Keratinocyte (primary cell): Measurements from ENCODE around the gene PDE11A. TPM values are rescaled to one million over a fixed set of nuclear protein-coding genes. Genes with fewer than 3 reads are reported as not detected.

Experiments
- DNase-seq: peaks from one replicate; pipeline ENCODE4 v3.0.0-alpha.2; 2011; ENCODE audit warnings: low read depth, missing footprints, low spot score
- FAIRE-seq: peaks from 2 replicates; lab custom pipeline; 2011; peaks lifted over from hg19 to GRCh38; lab: Jason Lieb, UNC
- H2AFZ ChIP-seq: 2 replicates; pipeline ENCODE4 v1.6.0; 2012; ENCODE audit warnings: low read length, control low read depth, inconsistent platforms; ENCODE audit not compliant: control insufficient read depth
- H3K27ac ChIP-seq: 2 replicates; pipeline ENCODE4 v1.5.1; 2011; ENCODE audit warnings: low read length; ENCODE audit not compliant: control insufficient read depth, insufficient read depth
- H3K27me3 ChIP-seq: 3 replicates; pipeline ENCODE4 v1.6.0; 2011; ENCODE audit warnings: low read length; ENCODE audit not compliant: control insufficient read depth, insufficient read depth; ENCODE audit errors: extremely low read depth
- H3K36me3 ChIP-seq, 2 experiments: 2 replicates in 1 of 2; 3 replicates in 1 of 2; pipeline ENCODE4 v1.5.1; 2011; ENCODE audit warnings: low read length in 2 of 2, mild to moderate bottlenecking in 1 of 2; ENCODE audit not compliant: control insufficient read depth in 2 of 2, insufficient read depth in 2 of 2; ENCODE audit errors: extremely low read depth in 1 of 2
- H3K4me1 ChIP-seq: 3 replicates; pipeline ENCODE4 v1.5.1; 2011; ENCODE audit warnings: low read length; ENCODE audit not compliant: control insufficient read depth, insufficient read depth; ENCODE audit errors: extremely low read depth
- H3K4me2 ChIP-seq: 3 replicates; pipeline ENCODE4 v1.6.0; 2011; ENCODE audit warnings: low read depth, low read length; ENCODE audit not compliant: control insufficient read depth, insufficient read depth; ENCODE audit errors: extremely low read depth
- H3K4me3 ChIP-seq, 3 experiments: fragments of 200-600 bp in 1 of 3; sonication (generic) in 1 of 3; 2 replicates in 2 of 3; 3 replicates in 1 of 3; pipeline ENCODE4 v1.5.1; 2011 to 2016; ENCODE audit warnings: low read length in 3 of 3, mild to moderate bottlenecking in 3 of 3, control low read depth in 2 of 3, inconsistent platforms in 1 of 3, low read depth in 1 of 3, mixed read lengths in 1 of 3, mixed run types in 1 of 3, moderate library complexity in 1 of 3; ENCODE audit not compliant: control insufficient read depth in 2 of 3, insufficient read depth in 2 of 3; ENCODE audit errors: extremely low read depth in 1 of 3
- H3K79me2 ChIP-seq: 2 replicates; pipeline ENCODE4 v1.6.0; 2012; ENCODE audit warnings: low read length; ENCODE audit not compliant: control insufficient read depth, insufficient read depth
- H3K9ac ChIP-seq: 3 replicates; pipeline ENCODE4 v1.6.0; 2011; ENCODE audit warnings: low read length; ENCODE audit not compliant: control insufficient read depth, insufficient read depth; ENCODE audit errors: extremely low read depth
- H3K9me1 ChIP-seq: 3 replicates; pipeline ENCODE4 v1.6.0; 2011; ENCODE audit warnings: low read length; ENCODE audit not compliant: control insufficient read depth, insufficient read depth; ENCODE audit errors: extremely low read depth
- H3K9me3 ChIP-seq: 2 replicates; pipeline ENCODE4 v1.5.1; 2012; ENCODE audit warnings: low read depth, low read length; ENCODE audit not compliant: control insufficient read depth
- H4K20me1 ChIP-seq: 3 replicates; pipeline ENCODE4 v1.6.0; 2011; ENCODE audit warnings: low read length; ENCODE audit not compliant: control insufficient read depth, insufficient read depth; ENCODE audit errors: extremely low read depth
- CTCF ChIP-seq, 3 experiments: IDR thresholded peaks in 1 of 3; conservative IDR thresholded peaks in 1 of 3; optimal IDR thresholded peaks in 1 of 3; 2 replicates in 2 of 3; 3 replicates in 1 of 3; pipeline versions ENCODE3 to v1.5.1; 2011; ENCODE audit warnings: low read length in 3 of 3, mild to moderate bottlenecking in 3 of 3, moderate library complexity in 2 of 3, control low read depth in 1 of 3, inconsistent platforms in 1 of 3; ENCODE audit not compliant: insufficient read depth in 2 of 3; ENCODE audit errors: extremely low read depth in 1 of 3
- EZH2 ChIP-seq: IDR thresholded peaks from one replicate; pipeline ENCODE4 v1.6.1; 2012; ENCODE audit warnings: inconsistent platforms, mild to moderate bottlenecking, low read length, moderate library complexity
- dilution Hi-C: fragments of 300-500 bp; cut with MboI; formaldehyde crosslinking; loops from one replicate; pipeline ENCODE4 v1.7.0; 2020; ENCODE audit warnings: low sequenced_read_pairs; ENCODE audit not compliant: extremely low pct_ligation_motif_present
- polyA plus RNA-seq, 5 experiments: library from polyadenylated mRNA; depleted of rRNA in 3 of 5; stranded (reverse) in 3 of 5; stranded (forward) in 1 of 5; unstranded in 1 of 5; fragments of >200 nt; gene quantifications; 1 replicate in 1 of 5; 2 replicates in 3 of 5; 3 replicates in 1 of 5; pipeline versions ENCODE4 v1.2.1 to v1.2.3, GENCODE V29; 2011 to 2012; ENCODE audit warnings: missing spikeins in 2 of 5, low read depth in 1 of 5, low replicate concordance in 1 of 5

Gene PDE11A
- polyA plus RNA-seq, 1 donor (not counting 4 experiments of a cell fraction or from before 2014, with no cell fraction given): 0.01 TPM

- Histone ChIP-seq H3K9ac (no peak overlapping the region), H3K4me2 (no peak overlapping the region), H3K27me3 (no peaks in the 10 kb centered on the region), H3K79me2 (no peaks in the 10 kb centered on the region), H3K27ac (no peak overlapping the region), H3K9me1 (no peaks in the 10 kb centered on the region), H3K4me1 (no peaks in the 10 kb centered on the region), H3K36me3 (no peaks in the 10 kb centered on the region), H2AFZ (no peak overlapping the region), H3K4me3 (no peak overlapping the region), H3K9me3 (no peaks in the 10 kb centered on the region), H4K20me1 (no peaks in the 10 kb centered on the region)
- DNase-seq (no peak), FAIRE-seq (no peak)
- dilution Hi-C loops: no loop called here
- TF ChIP-seq CTCF (optimal IDR thresholded peaks at IDR 0.05 in 1 of 3, IDR thresholded peaks at IDR 0.05 in 1 of 3, conservative IDR thresholded peaks at IDR 0.05 in 1 of 3; ENCODE audit: extremely low read depth in 1 of 3, insufficient read depth in 2 of 3, low read length in 3 of 3) (no peak), EZH2 (no peak)
Observed at GRCh38 chr2:177917169-177917568, 155.4 kb downstream of the PDE11A start.

DNA sequence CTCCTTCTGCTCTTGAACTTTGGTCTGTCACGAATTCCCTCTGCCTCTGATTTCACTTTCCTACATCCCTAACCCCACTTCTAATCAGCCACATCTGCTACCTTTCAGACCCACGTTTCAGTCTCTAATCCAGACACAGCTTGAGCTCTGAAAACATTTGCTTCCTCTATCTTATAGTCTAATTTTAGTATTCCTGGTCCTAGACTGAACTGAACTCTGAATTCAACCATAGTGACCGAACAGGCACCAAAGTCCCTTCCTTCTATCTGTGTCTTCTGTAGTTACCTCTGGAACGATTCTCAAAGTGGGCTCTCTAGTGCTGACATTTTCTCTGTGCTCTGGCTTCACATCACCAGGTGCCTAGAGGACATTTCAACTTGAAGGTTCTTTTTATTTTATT lies 156.2 kb downstream of the PDE11A start:
- H3K4me3 ChIP-seq: no peak overlapping the region
- DNase-seq (no peak), FAIRE-seq (no peak)
- no peaks in the 10 kb centered on the region for H3K36me3 ChIP-seq
- H3K4me2 ChIP-seq: no peak overlapping the region
- no peaks in the 10 kb centered on the region for H3K9me1 ChIP-seq
- TF ChIP-seq CTCF (optimal IDR thresholded peaks at IDR 0.05 in 1 of 3, IDR thresholded peaks at IDR 0.05 in 1 of 3, conservative IDR thresholded peaks at IDR 0.05 in 1 of 3; ENCODE audit: extremely low read depth in 1 of 3, insufficient read depth in 2 of 3, low read length in 3 of 3): no peak
- no peak for TF ChIP-seq EZH2
- no peak overlapping the region for H3K27ac ChIP-seq
- H3K27me3 ChIP-seq: no peaks in the 10 kb centered on the region
- dilution Hi-C loops: no loop called here
- H3K9me3 ChIP-seq: no peaks in the 10 kb centered on the region
- H3K4me1 ChIP-seq: no peaks in the 10 kb centered on the region
- no peak overlapping the region for H3K9ac ChIP-seq
- no peaks in the 10 kb centered on the region for H4K20me1 ChIP-seq
- H2AFZ ChIP-seq: no peak overlapping the region
- no peaks in the 10 kb centered on the region for H3K79me2 ChIP-seq
